GM12878 (cell line): Measurements from ENCODE around the gene PRUNE2. TPM values are rescaled to one million over a fixed set of nuclear protein-coding genes. Genes with fewer than 3 reads are reported as not detected.

Experiments used
- ATAC-seq: fragments of 200-7000 bp; cut with Tn5 transposase; 3 replicates; pipeline ENCODE4 v1.9.1; 2020; ENCODE audit warnings: mild to moderate bottlenecking, moderate library complexity
- BruUV-seq: library from RNA; stranded (reverse); fragments of 400-500 nt; replicated peaks from 2 replicates; lab custom pipeline; 2021; lab: Mats Ljungman, UMichigan
- CTCF ChIA-PET: fragments of 300-600 bp; sonication (Branson Sonifier 250); formaldehyde crosslinking; extraction: SDS; loops from one replicate; lab custom pipeline; 2021; ENCODE audit warnings: inconsistent platforms; lab: Yijun Ruan, JAX
- POLR2A ChIA-PET: fragments of 350-600 bp; formaldehyde crosslinking; extraction: SDS; loops from one replicate; lab custom pipeline; 2021; ENCODE audit warnings: inconsistent platforms; lab: Charles Lee
- RAD21 ChIA-PET: fragments of 300-600 bp; sonication (Branson Sonifier 250); formaldehyde crosslinking; loops from one replicate; lab custom pipeline; 2023; ENCODE audit warnings: antibody characterized with exemption; ENCODE audit not compliant: unreplicated experiment; lab: Charles Lee
- SMC1A ChIA-PET: fragments of 300-600 bp; sonication (Branson Sonifier 250); formaldehyde crosslinking; loops from one replicate; lab custom pipeline; 2023; ENCODE audit not compliant: unreplicated experiment, uncharacterized antibody; lab: Charles Lee
- DNase-seq: peaks from one replicate; pipeline ENCODE4 v3.0.0-alpha.2; 2011; ENCODE audit warnings: low read depth, low spot score
- FAIRE-seq: peaks from 3 replicates; lab custom pipeline; 2011; peaks lifted over from hg19 to GRCh38; lab: Jason Lieb, UNC
- H2AFZ ChIP-seq: 2 replicates; pipeline ENCODE4 v1.6.0; 2011; ENCODE audit warnings: low read depth, low read length, control low read depth; ENCODE audit not compliant: control insufficient read depth
- H3K27ac ChIP-seq: 2 replicates; pipeline ENCODE4 v1.5.1; 2011; ENCODE audit warnings: control low read depth; ENCODE audit not compliant: control insufficient read depth, insufficient read depth
- H3K27me3 ChIP-seq, 2 experiments: replicated peaks in 1 of 2; 2 replicates each; pipeline versions ENCODE4 v1.6.0 to v1.6.1; 2011; ENCODE audit warnings: low read length in 1 of 2; ENCODE audit not compliant: control insufficient read depth in 2 of 2, insufficient read depth in 2 of 2
- H3K36me3 ChIP-seq, 2 experiments: 2 replicates each; pipeline ENCODE4 v1.5.1; 2011; ENCODE audit warnings: low read length in 1 of 2; ENCODE audit not compliant: control insufficient read depth in 2 of 2, insufficient read depth in 2 of 2
- H3K4me1 ChIP-seq: 2 replicates; pipeline ENCODE4 v1.6.1; 2011; ENCODE audit warnings: mild to moderate bottlenecking, low read length, moderate library complexity, mixed read lengths; ENCODE audit not compliant: control insufficient read depth, insufficient read depth
- H3K4me2 ChIP-seq: 2 replicates; pipeline ENCODE4 v1.6.0; 2011; ENCODE audit warnings: control low read depth; ENCODE audit not compliant: control insufficient read depth, insufficient read depth
- H3K4me3 ChIP-seq: fragments of 200-600 bp; sonication (generic); 2 replicates; pipeline ENCODE4 v1.5.1; 2016
- H3K79me2 ChIP-seq: 2 replicates; pipeline ENCODE4 v1.6.0; 2011; ENCODE audit warnings: low read length; ENCODE audit not compliant: control insufficient read depth, insufficient read depth
- H3K9ac ChIP-seq: 2 replicates; pipeline ENCODE4 v1.8.0; 2011; ENCODE audit warnings: low read length, control low read depth, mixed read lengths; ENCODE audit not compliant: control insufficient read depth, insufficient read depth
- H3K9me3 ChIP-seq: replicated peaks from 3 replicates; pipeline ENCODE4 v1.5.1; 2011; ENCODE audit warnings: mild to moderate bottlenecking, low read length; ENCODE audit not compliant: control insufficient read depth, insufficient read depth
- H4K20me1 ChIP-seq: 2 replicates; pipeline ENCODE4 v1.6.0; 2011; ENCODE audit not compliant: control insufficient read depth, insufficient read depth
- ATF3 ChIP-seq: IDR thresholded peaks from 2 replicates; pipeline ENCODE4 v1.6.1; 2011; ENCODE audit warnings: low read depth, mild to moderate bottlenecking, low read length, moderate library complexity, borderline replicate concordance; ENCODE audit errors: extremely low read depth
- EZH2 ChIP-seq: IDR thresholded peaks from 2 replicates; pipeline ENCODE4 v1.6.1; 2012; ENCODE audit warnings: low read depth, mild to moderate bottlenecking, control low read depth, inconsistent platforms, low read length, borderline replicate concordance; ENCODE audit not compliant: control insufficient read depth
- FOXK2 ChIP-seq: fragments of 450-650 bp; IDR thresholded peaks from 2 replicates; pipeline ENCODE4 v1.6.1; 2017; ENCODE audit warnings: mild to moderate bottlenecking, moderate library complexity
- SIN3A ChIP-seq: IDR thresholded peaks from 2 replicates; pipeline ENCODE4 v1.6.1; 2012; ENCODE audit warnings: low read depth, low read length, improper control_type of control experiment
- SUPT20H ChIP-seq: IDR thresholded peaks from 2 replicates; pipeline ENCODE4 v1.6.1; 2011; ENCODE audit warnings: low read depth, mild to moderate bottlenecking, low read length, moderate library complexity, borderline replicate concordance; ENCODE audit not compliant: control insufficient read depth
- TARDBP ChIP-seq: IDR thresholded peaks from 2 replicates; pipeline ENCODE4 v1.6.1; 2016; ENCODE audit warnings: borderline replicate concordance
- WGBS: methylation state at CpG from one replicate; pipeline ENCODE4 v1.1.6; 2016; ENCODE audit warnings: low lambda C conversion rate; ENCODE audit not compliant: insufficient replicate concordance, insufficient coverage; ENCODE audit errors: missing lambda C conversion rate; 5-methylcytosine and 5-hydroxymethylcytosine counted together
- in situ Hi-C: fragments of 300-500 bp; cut with MboI; formaldehyde crosslinking; loops from 9 replicates; pipeline ENCODE4 v1.14.3; 2018; ENCODE audit warnings: mixed read lengths
- intact Hi-C: fragments of 100-400 bp; cut with micrococcal nuclease; formaldehyde crosslinking; loops from one replicate; pipeline ENCODE4 v1.14.2; 2022; ENCODE audit not compliant: unreplicated experiment
- polyA plus RNA-seq, 11 experiments: library from polyadenylated mRNA; depleted of rRNA in 4 of 11; unstranded in 6 of 11; stranded (reverse) in 5 of 11; fragments of >200 nt; fragmentation: Nextera tagmentation in 4 of 11; fragmentation: Illumina TruSeq in 1 of 11; extraction: Ambion mirVana in 4 of 11; extraction: Trizol in 1 of 11; gene quantifications; 1 replicate in 1 of 11; 2 replicates in 10 of 11; pipeline versions ENCODE4 v1.2.1 to v1.2.3, GENCODE V29; 2011 to 2016; ENCODE audit warnings: inconsistent platforms in 2 of 11, missing spikeins in 2 of 11, low read depth in 1 of 11
- total RNA-seq, 4 experiments: library from RNA; depleted of rRNA in 3 of 4; stranded (reverse); fragments of >200 nt in 3 of 4; fragmentation: Illumina TruSeq in 1 of 4; extraction: Trizol in 1 of 4; gene quantifications; 2 replicates each; pipeline versions ENCODE4 v1.2.1 to v1.2.3, GENCODE V29; 2013 to 2021
- TF ChIP-seq, protein P1 (sequence below): fragments of 450-650 bp; IDR thresholded peaks from 2 replicates; pipeline ENCODE4 v1.6.1; 2017; ENCODE audit warnings: mild to moderate bottlenecking, moderate library complexity

Gene PRUNE2
- total and polyA plus RNA-seq, 10 of the 15 experiments (the other 5 are each of a cell fraction or from before 2014, with no cell fraction given), result 0.07 to 0.63 (median 0.25) TPM

DNA sequence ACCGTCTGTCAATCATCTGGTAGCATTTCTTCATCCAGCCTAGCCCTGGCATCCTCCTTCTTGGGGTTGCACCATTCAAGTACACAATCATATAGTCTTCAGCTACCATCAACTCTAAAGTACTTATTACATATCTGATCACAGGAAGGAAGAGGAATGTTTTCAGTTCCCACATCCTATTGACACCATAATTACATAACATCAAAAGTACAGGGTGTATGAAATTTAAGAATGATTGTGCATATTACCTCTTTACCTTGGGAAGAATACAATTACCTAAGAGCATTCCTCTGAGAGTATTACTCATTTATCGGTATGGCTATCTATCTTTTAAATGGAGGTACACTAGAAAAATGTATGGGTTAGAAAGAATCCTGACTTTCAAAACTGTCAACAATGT lies 268.5 kb downstream of the PRUNE2 start:
- intact Hi-C loops (no loop called here), in situ Hi-C loops (no loop called here)
- H3K4me2 ChIP-seq, result no peak overlapping the region
- ATAC-seq, result no peak
- no peaks in the 10 kb centered on the region for H3K36me3 ChIP-seq
- ChIA-PET SMC1A (no interaction called here), RAD21 (no interaction called here), POLR2A (no interaction called here), CTCF (interaction anchor here (0.7 kb wide), 1 partner anchor 325 kb away, joined by 3 read pairs; no protein-coding TSS in a partner anchor)
- H3K79me2 ChIP-seq, result no peaks in the 10 kb centered on the region
- no peak overlapping the region for H3K4me3 ChIP-seq
- peaks cover under 1% of the 10 kb centered on the region; the same call in 1 of the 2 replicates for H3K4me1 ChIP-seq
- no peaks in the 10 kb centered on the region for H3K9me3 ChIP-seq
- no peak overlapping the region for H3K9ac ChIP-seq
- H3K27me3 ChIP-seq, result no peaks in the 10 kb centered on the region
- no peak overlapping the region for H2AFZ ChIP-seq
- no TSS peak for BruUV-seq
- no peaks in the 10 kb centered on the region for H4K20me1 ChIP-seq
- TF ChIP-seq FOXK2, result no peak
- TF ChIP-seq SUPT20H, result no peak
- no peak for TF ChIP-seq SIN3A
- TF ChIP-seq ATF3, result no peak
- TF ChIP-seq TARDBP, result no peak
- TF ChIP-seq EZH2, result no peak
- TF ChIP-seq, protein P1, sequence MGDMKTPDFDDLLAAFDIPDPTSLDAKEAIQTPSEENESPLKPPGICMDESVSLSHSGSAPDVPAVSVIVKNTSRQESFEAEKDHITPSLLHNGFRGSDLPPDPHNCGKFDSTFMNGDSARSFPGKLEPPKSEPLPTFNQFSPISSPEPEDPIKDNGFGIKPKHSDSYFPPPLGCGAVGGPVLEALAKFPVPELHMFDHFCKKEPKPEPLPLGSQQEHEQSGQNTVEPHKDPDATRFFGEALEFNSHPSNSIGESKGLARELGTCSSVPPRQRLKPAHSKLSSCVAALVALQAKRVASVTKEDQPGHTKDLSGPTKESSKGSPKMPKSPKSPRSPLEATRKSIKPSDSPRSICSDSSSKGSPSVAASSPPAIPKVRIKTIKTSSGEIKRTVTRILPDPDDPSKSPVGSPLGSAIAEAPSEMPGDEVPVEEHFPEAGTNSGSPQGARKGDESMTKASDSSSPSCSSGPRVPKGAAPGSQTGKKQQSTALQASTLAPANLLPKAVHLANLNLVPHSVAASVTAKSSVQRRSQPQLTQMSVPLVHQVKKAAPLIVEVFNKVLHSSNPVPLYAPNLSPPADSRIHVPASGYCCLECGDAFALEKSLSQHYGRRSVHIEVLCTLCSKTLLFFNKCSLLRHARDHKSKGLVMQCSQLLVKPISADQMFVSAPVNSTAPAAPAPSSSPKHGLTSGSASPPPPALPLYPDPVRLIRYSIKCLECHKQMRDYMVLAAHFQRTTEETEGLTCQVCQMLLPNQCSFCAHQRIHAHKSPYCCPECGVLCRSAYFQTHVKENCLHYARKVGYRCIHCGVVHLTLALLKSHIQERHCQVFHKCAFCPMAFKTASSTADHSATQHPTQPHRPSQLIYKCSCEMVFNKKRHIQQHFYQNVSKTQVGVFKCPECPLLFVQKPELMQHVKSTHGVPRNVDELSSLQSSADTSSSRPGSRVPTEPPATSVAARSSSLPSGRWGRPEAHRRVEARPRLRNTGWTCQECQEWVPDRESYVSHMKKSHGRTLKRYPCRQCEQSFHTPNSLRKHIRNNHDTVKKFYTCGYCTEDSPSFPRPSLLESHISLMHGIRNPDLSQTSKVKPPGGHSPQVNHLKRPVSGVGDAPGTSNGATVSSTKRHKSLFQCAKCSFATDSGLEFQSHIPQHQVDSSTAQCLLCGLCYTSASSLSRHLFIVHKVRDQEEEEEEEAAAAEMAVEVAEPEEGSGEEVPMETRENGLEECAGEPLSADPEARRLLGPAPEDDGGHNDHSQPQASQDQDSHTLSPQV, result no peak
- no peak for FAIRE-seq
- DNase-seq, result no peak
- no peak overlapping the region for H3K27ac ChIP-seq
- WGBS, result 50% methylated on average over 2 of the region's 2 CpGs
